ENCODE data around the gene ST6GALNAC6. TPM values are rescaled to one million over a fixed set of nuclear protein-coding genes. Genes with fewer than 3 reads are reported as not detected.
"Not testable (repeated sequence)": the region's sequence is repeated elsewhere in the genome, so short reads cannot be mapped to it uniquely, and the experiment has no call there.

The ST6GALNAC6 gene
- total and polyA plus RNA-seq, 7 experiments from 2014 or later, result 28.3 to 125 (median 86.9) TPM

GRCh38 chr9:127847178-127847510 lies 52.3 kb downstream of the ST6GALNAC6 start:
- Mint-ChIP-seq H3K4me1 (peaks cover 0 to 12% (median 5%) of the 10 kb centered on the region in 7 donors), H3K4me3 (peak overlapping the region in 1 of 10 donors; percentile 70), H3K27me3 (no peaks in the 10 kb centered on the region), H3K9me3 (peaks cover 7 to 30% (median 13%) of the 10 kb centered on the region in 11 donors), H3K27ac (no peak overlapping the region), H3K36me3 (peaks cover 18 to 25% (median 24%) of the 10 kb centered on the region in 5 donors)
- DNase-seq (no peak), ATAC-seq (peak; percentile 31)
- Histone ChIP-seq H3K4me3 (ENCODE audit: low read length) (no peak overlapping the region), H3K9me3 (ENCODE audit: control insufficient read depth in 2 of 3, low read length in 3 of 3) (peaks cover 0 to 21% (median 0%) of the 10 kb centered on the region in 3 experiments), H3K36me3 (ENCODE audit: control insufficient read depth in 2 of 3, insufficient read depth in 3 of 3, low read length in 3 of 3) (peaks cover 0 to 6% (median 0%) of the 10 kb centered on the region in 3 experiments), H3K27ac (ENCODE audit: low read depth, low read length) (no peak overlapping the region), H3K27me3 (ENCODE audit: control insufficient read depth in 2 of 2, insufficient read depth in 2 of 2, low read length in 2 of 2) (no peaks in the 10 kb centered on the region), H3K4me1 (ENCODE audit: control insufficient read depth in 2 of 2, insufficient read depth in 2 of 2, low read length in 2 of 2) (no peaks in the 10 kb centered on the region)
- POLR2A ChIA-PET, result no interaction called here
- intact Hi-C loops (cut with micrococcal nuclease), result no loop called here
- CTCF ChIA-PET, result interaction anchor here (0.8 kb wide), 1 partner anchor 22 kb away, joined by 3 read pairs; no protein-coding TSS in a partner anchor

DNA sequence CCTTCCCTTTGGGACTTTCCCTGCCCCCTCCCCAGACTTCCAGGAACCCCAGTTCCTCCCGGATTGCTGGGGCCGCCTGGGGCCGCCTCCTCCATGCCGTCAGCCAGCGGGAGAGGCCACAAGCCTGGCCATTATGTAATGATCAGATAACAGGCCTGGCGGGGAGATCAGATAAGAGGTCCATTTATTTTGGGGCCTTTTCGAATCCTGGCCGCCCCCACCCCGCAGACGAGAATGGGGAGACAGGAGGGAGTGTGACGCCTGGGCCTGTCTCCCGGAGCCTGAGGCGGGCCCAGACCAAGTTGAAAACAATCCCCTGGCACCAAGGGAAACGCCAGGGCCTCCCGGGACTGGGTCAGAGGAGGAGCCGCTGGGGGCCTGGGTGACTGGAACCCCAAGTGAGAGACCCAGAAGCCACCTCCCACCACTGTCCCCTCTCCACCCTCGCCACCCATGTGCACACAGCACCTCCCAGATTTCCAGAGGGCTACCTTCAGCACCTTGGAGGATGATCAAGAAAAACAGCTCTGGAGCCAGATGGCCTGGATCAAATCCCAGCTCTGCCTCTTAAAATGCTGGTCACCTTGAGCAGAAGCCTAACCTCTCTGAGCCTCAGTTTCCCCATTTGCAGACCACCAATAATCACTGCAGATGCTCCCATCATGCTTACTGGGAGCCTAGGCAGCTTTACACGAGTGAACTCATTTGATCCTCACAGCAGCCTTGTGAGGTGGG lies 52.8 kb downstream of the ST6GALNAC6 start:
- no peak for ATAC-seq
- Mint-ChIP-seq H3K4me3 (no peak overlapping the region), H3K9me3 (peaks cover 7 to 30% (median 13%) of the 10 kb centered on the region in 11 donors), H3K36me3 (peaks cover 18 to 24% (median 21%) of the 10 kb centered on the region in 5 donors), H3K27me3 (no peaks in the 10 kb centered on the region), H3K4me1 (peaks cover 0 to 7% (median 0%) of the 10 kb centered on the region in 7 donors), H3K27ac (no peak overlapping the region)
- H3K27me3 ChIP-seq (ENCODE audit: control insufficient read depth in 2 of 2, insufficient read depth in 2 of 2, low read length in 2 of 2), result no peaks in the 10 kb centered on the region
- peaks cover 0 to 21% (median 0%) of the 10 kb centered on the region in 3 experiments for H3K9me3 ChIP-seq (ENCODE audit: control insufficient read depth in 2 of 3, low read length in 3 of 3)
- no peak overlapping the region for H3K27ac ChIP-seq (ENCODE audit: low read depth, low read length)
- no peak overlapping the region for H3K4me3 ChIP-seq (ENCODE audit: low read length)
- H3K4me1 ChIP-seq (ENCODE audit: control insufficient read depth in 2 of 2, insufficient read depth in 2 of 2, low read length in 2 of 2), result no peaks in the 10 kb centered on the region
- intact Hi-C loops (cut with micrococcal nuclease), result no loop called here
- peaks cover 0 to 6% (median 0%) of the 10 kb centered on the region in 3 experiments for H3K36me3 ChIP-seq (ENCODE audit: control insufficient read depth in 2 of 3, insufficient read depth in 3 of 3, low read length in 3 of 3)
- ChIA-PET POLR2A (no interaction called here), CTCF (no interaction called here)
- DNase-seq, result no peak

DNA sequence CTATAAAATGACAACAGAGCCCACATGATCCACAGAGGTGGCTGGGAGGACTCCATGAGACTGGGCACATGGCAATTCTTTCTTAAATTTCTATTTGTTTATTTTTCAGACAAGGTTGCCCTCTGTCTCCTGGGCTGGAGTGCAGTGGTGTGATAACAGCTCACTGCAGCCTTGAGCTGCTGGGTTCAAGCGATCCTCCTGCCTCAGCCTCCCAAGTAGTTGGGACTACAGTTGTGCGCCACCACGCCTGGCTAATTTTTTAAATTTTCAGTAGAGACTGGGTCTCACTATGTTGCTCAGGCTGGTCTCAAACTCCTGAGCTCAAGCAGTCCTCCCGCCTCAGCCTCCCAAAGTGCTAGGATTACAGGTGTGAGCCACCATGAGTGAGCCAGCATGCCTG lies 53.8 kb downstream of the ST6GALNAC6 start:
- H3K27me3 ChIP-seq (ENCODE audit: control insufficient read depth in 2 of 2, insufficient read depth in 2 of 2, low read length in 2 of 2); H3K27me3 Mint-ChIP-seq; CTCF ChIA-PET; H3K4me3 ChIP-seq (ENCODE audit: low read length); H3K36me3 ChIP-seq (ENCODE audit: control insufficient read depth in 2 of 3, insufficient read depth in 3 of 3, low read length in 3 of 3); H3K27ac Mint-ChIP-seq; H3K4me1 Mint-ChIP-seq; H3K27ac ChIP-seq (ENCODE audit: low read depth, low read length); H3K4me1 ChIP-seq (ENCODE audit: control insufficient read depth in 2 of 2, insufficient read depth in 2 of 2, low read length in 2 of 2); intact Hi-C loops (cut with micrococcal nuclease); DNase-seq; H3K4me3 Mint-ChIP-seq; ATAC-seq: not testable (repeated sequence)
- Mint-ChIP-seq H3K9me3 (peaks cover 7 to 26% (median 12%) of the 10 kb centered on the region in 11 donors), H3K36me3 (peaks cover 16 to 22% (median 16%) of the 10 kb centered on the region in 5 donors)
- peaks cover 0 to 20% (median 0%) of the 10 kb centered on the region in 3 experiments for H3K9me3 ChIP-seq (ENCODE audit: control insufficient read depth in 2 of 3, low read length in 3 of 3)
- POLR2A ChIA-PET, result interaction anchor here (0.9 to 1.8 kb wide), 4 partner anchors 9 to 109 kb away, joined by 3 to 4 read pairs (median 3); no protein-coding TSS in a partner anchor

DNA sequence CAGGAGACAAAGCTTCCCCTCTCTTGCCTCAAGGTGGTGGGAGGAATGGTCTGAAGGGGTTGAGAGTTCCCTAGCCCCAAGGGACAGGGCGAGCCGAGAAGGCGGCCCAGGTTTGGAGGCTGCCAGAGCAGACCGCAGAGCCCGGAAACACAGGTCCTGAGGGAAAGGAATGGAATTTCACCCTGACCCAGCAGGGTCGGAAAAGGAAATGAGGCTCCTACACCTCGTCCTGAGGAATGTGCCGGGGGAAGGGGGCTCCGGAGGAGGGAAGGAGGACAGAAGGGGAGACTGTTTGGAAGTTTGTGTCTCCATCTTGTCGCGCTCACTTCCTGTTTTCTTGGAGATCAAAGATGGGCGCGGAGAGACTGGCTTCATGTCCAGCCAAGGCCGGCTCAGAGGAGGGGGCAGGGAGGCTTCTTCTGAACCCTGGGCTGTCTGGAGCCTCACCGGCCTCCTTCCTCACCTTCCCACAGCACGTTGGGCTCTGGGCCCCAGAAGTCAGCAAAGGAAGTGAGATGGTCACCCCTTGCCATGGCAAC lies 54.5 kb downstream of the ST6GALNAC6 start:
- Mint-ChIP-seq H3K4me1 (peaks cover 0 to 6% (median 0%) of the 10 kb centered on the region in 7 donors), H3K36me3 (peaks cover 13 to 20% (median 13%) of the 10 kb centered on the region in 5 donors), H3K27me3 (no peaks in the 10 kb centered on the region), H3K4me3 (no peak overlapping the region), H3K27ac (no peak overlapping the region), H3K9me3 (peaks cover 7 to 19% (median 11%) of the 10 kb centered on the region in 11 donors)
- CTCF ChIA-PET, result no interaction called here
- DNase-seq (no peak), ATAC-seq (no peak)
- H3K4me3 ChIP-seq (ENCODE audit: low read length), result no peak overlapping the region
- H3K4me1 ChIP-seq (ENCODE audit: control insufficient read depth in 2 of 2, insufficient read depth in 2 of 2, low read length in 2 of 2), result no peaks in the 10 kb centered on the region
- intact Hi-C loops (cut with micrococcal nuclease), result no loop called here
- H3K27me3 ChIP-seq (ENCODE audit: control insufficient read depth in 2 of 2, insufficient read depth in 2 of 2, low read length in 2 of 2), result no peaks in the 10 kb centered on the region
- peaks cover 0 to 6% (median 0%) of the 10 kb centered on the region in 3 experiments for H3K36me3 ChIP-seq (ENCODE audit: control insufficient read depth in 2 of 3, insufficient read depth in 3 of 3, low read length in 3 of 3)
- POLR2A ChIA-PET, result interaction anchor here (0.9 to 1.8 kb wide), 4 partner anchors 10 to 108 kb away, joined by 3 to 4 read pairs (median 3); no protein-coding TSS in a partner anchor
- no peak overlapping the region for H3K27ac ChIP-seq (ENCODE audit: low read depth, low read length)
- peaks cover 0 to 13% (median 0%) of the 10 kb centered on the region in 3 experiments for H3K9me3 ChIP-seq (ENCODE audit: control insufficient read depth in 2 of 3, low read length in 3 of 3)

- H3K27ac Mint-ChIP-seq, result no peak overlapping the region
- POLR2A ChIA-PET, result interaction anchor here (0.6 to 0.9 kb wide), 2 partner anchors 11 kb away, joined by 3 read pairs; no protein-coding TSS in a partner anchor
- CTCF ChIA-PET, result no interaction called here
These were observed 58.1 kb downstream of the ST6GALNAC6 start for GRCh38 chr9:127841087-127841835.

GRCh38 chr9:127838375-127839078 lies 60.9 kb downstream of the ST6GALNAC6 start:
- Mint-ChIP-seq H3K36me3 (peaks cover 0 to 7% (median 2%) of the 10 kb centered on the region in 5 donors), H3K9me3 (no peaks in the 10 kb centered on the region), H3K27ac (no peak overlapping the region), H3K4me1 (peaks cover 0 to 4% (median 3%) of the 10 kb centered on the region in 7 donors), H3K27me3 (no peaks in the 10 kb centered on the region), H3K4me3 (no peak overlapping the region)
- ChIA-PET POLR2A (interaction anchor here (0.6 kb wide), 1 partner anchor 14 kb away, joined by 6 read pairs; no protein-coding TSS in a partner anchor), CTCF (no interaction called here)
- no peak for DNase-seq
- H3K27ac ChIP-seq (ENCODE audit: low read depth, low read length), result no peak overlapping the region
- intact Hi-C loops (cut with micrococcal nuclease), result no loop called here
- no peaks in the 10 kb centered on the region for H3K4me1 ChIP-seq (ENCODE audit: control insufficient read depth in 2 of 2, insufficient read depth in 2 of 2, low read length in 2 of 2)
- no peaks in the 10 kb centered on the region for H3K27me3 ChIP-seq (ENCODE audit: control insufficient read depth in 2 of 2, insufficient read depth in 2 of 2, low read length in 2 of 2)
- H3K4me3 ChIP-seq (ENCODE audit: low read length), result no peak overlapping the region
- H3K9me3 ChIP-seq (ENCODE audit: control insufficient read depth in 2 of 3, low read length in 3 of 3), result no peaks in the 10 kb centered on the region
- ATAC-seq, result peak; percentile 78
- H3K36me3 ChIP-seq (ENCODE audit: control insufficient read depth in 2 of 3, insufficient read depth in 3 of 3, low read length in 3 of 3), result peaks cover 0 to 4% (median 0%) of the 10 kb centered on the region in 3 experiments

More at GRCh38 chr9:127841087-127841835, 58.1 kb downstream of the ST6GALNAC6 start:
- H3K27me3 ChIP-seq (ENCODE audit: control insufficient read depth in 2 of 2, insufficient read depth in 2 of 2, low read length in 2 of 2), result no peaks in the 10 kb centered on the region
- H3K9me3 Mint-ChIP-seq, result no peaks in the 10 kb centered on the region
- no peaks in the 10 kb centered on the region for H3K4me1 Mint-ChIP-seq
- ATAC-seq (no peak), DNase-seq (no peak)
- H3K9me3 ChIP-seq (ENCODE audit: control insufficient read depth in 2 of 3, low read length in 3 of 3), result no peaks in the 10 kb centered on the region
- intact Hi-C loops (cut with micrococcal nuclease), result no loop called here
- no peak overlapping the region for H3K4me3 ChIP-seq (ENCODE audit: low read length)
- no peak overlapping the region for H3K27ac ChIP-seq (ENCODE audit: low read depth, low read length)
- H3K27me3 Mint-ChIP-seq, result no peaks in the 10 kb centered on the region
- no peak overlapping the region for H3K4me3 Mint-ChIP-seq
- H3K36me3 Mint-ChIP-seq, result peaks cover 0 to 7% (median 0%) of the 10 kb centered on the region in 5 donors
- no peaks in the 10 kb centered on the region for H3K4me1 ChIP-seq (ENCODE audit: control insufficient read depth in 2 of 2, insufficient read depth in 2 of 2, low read length in 2 of 2)
- peaks cover 0 to 4% (median 0%) of the 10 kb centered on the region in 3 experiments for H3K36me3 ChIP-seq (ENCODE audit: control insufficient read depth in 2 of 3, insufficient read depth in 3 of 3, low read length in 3 of 3)

All from naive thymus-derived CD4-positive, alpha-beta T cell (primary cell).